OCI-LY3 (cell line): ENCODE data around the gene BMERB1.
"Not testable (repeated sequence)": the region's sequence is repeated elsewhere in the genome, so short reads cannot be mapped to it uniquely, and the experiment has no call there.

Source experiments
- H2AFZ ChIP-seq: fragments of 200-600, 300-600 bp; shearing (Covaris generic); 2 replicates; pipeline ENCODE4 v1.6.0; 2014; ENCODE audit warnings: antibody characterized with exemption, low read depth, low read length
- H3K27ac ChIP-seq: fragments of 200-600, 300-600 bp; sonication (generic); 2 replicates; pipeline ENCODE4 v1.5.1; 2014; ENCODE audit warnings: mild to moderate bottlenecking, low read length, moderate library complexity, mixed read lengths
- H3K27me3 ChIP-seq: fragments of 200-600, 300-600 bp; sonication (generic); 2 replicates; pipeline ENCODE4 v1.6.1; 2014; ENCODE audit warnings: low read depth, low read length, mixed read lengths
- H3K36me3 ChIP-seq: fragments of 200-600, 300-600 bp; sonication (generic); replicated peaks from 2 replicates; pipeline ENCODE3; 2014; ENCODE audit warnings: low read depth, low read length, mixed read lengths
- H3K4me1 ChIP-seq: fragments of 300-600, 200-600 bp; sonication (generic); 2 replicates; pipeline ENCODE4 v1.6.1; 2014; ENCODE audit warnings: low read length, mixed read lengths
- H3K4me2 ChIP-seq: fragments of 200-600, 300-600 bp; sonication (generic); 2 replicates; pipeline ENCODE4 v1.6.1; 2014; ENCODE audit warnings: low read length, mixed read lengths
- H3K4me3 ChIP-seq: fragments of 300-600, 200-600 bp; sonication (generic); 2 replicates; pipeline ENCODE4 v1.5.1; 2014; ENCODE audit warnings: antibody characterized with exemption, mild to moderate bottlenecking, low read length, moderate library complexity
- H3K79me2 ChIP-seq: fragments of 300-600, 200-600 bp; shearing (Covaris generic); 2 replicates; pipeline ENCODE4 v1.6.1; 2014; ENCODE audit warnings: mild to moderate bottlenecking, low read length, mixed read lengths
- H3K9ac ChIP-seq: fragments of 300-600, 200-600 bp; shearing (Covaris generic); 2 replicates; pipeline ENCODE4 v1.6.0; 2014; ENCODE audit warnings: mild to moderate bottlenecking, low read length, moderate library complexity
- H3K9me3 ChIP-seq: fragments of 200-600, 300-600 bp; shearing (Covaris generic); 2 replicates; pipeline ENCODE4 v1.6.1; 2014; ENCODE audit warnings: low read length, mixed read lengths; ENCODE audit not compliant: insufficient read depth
- H4K20me1 ChIP-seq: fragments of 200-600, 300-600 bp; sonication (generic); 2 replicates; pipeline ENCODE4 v1.6.1; 2016; ENCODE audit warnings: low read length, mixed read lengths; ENCODE audit not compliant: insufficient read depth
- EZH2phosphoT487 ChIP-seq: fragments of 200-600 bp; shearing (Covaris generic); IDR thresholded peaks from 2 replicates; pipeline ENCODE4 v1.6.1; 2018; ENCODE audit warnings: antibody characterized with exemption, mixed run types, low read depth
- TF ChIP-seq, protein P1 (sequence below): fragments of 200-600, 300-600 bp; sonication (generic); IDR thresholded peaks from 2 replicates; pipeline ENCODE4 v1.5.1; 2014; ENCODE audit warnings: antibody characterized with exemption, low read length, low read depth

Gene BMERB1

DNA sequence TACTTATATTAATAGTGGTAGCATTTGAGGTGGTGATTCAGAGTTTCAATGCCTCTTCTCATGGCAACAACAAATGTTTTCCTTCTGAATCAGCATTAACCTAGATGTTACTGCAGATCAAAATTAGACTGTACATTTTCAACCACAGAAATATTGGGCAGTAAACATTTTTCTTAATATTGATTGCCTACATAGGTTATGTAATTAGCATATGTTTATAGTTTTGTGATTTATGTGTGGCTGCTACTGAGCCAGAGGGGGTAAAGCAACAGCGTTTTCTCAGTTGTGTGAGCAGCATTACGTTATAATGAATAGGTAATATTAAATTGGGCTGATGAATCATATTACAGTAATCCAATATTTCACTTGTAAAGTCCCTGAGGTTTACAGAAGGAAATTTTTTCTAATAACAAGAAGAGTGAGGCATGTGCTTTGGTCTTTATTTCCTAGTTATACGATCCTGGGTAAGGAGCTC, 18.8 kb upstream of the BMERB1 start:
- Histone ChIP-seq H4K20me1 (no peaks in the 10 kb centered on the region), H3K9ac (no peak overlapping the region), H3K4me2 (no peak overlapping the region)

DNA sequence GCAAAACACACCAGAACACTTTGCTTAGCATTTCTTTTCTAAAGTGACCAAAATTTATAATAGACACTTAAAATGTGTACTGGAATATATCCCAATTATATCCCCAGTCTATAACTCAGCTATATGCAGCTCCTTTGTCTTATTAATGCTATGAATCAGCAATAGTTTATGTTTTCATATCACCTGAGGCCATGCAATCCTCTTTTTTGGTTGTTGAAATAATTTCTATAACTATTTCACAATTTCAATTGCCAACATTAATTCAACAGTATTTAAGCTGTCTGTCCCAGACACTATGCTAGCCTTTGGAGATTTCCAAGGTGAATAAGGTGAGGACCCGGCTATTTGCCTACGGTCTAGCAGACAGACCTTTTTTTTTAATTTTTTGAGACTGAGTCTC, 17.2 kb upstream of the BMERB1 start:
- Histone ChIP-seq H3K9ac (no peak overlapping the region), H3K4me2 (no peak overlapping the region), H3K36me3 (no peaks in the 10 kb centered on the region), H3K79me2 (no peaks in the 10 kb centered on the region), H3K27ac (no peak overlapping the region), H4K20me1 (no peaks in the 10 kb centered on the region), H3K27me3 (no peaks in the 10 kb centered on the region), H3K4me1 (no peaks in the 10 kb centered on the region), H3K4me3 (no peak overlapping the region), H3K9me3 (no peaks in the 10 kb centered on the region), H2AFZ (no peak overlapping the region)
- TF ChIP-seq EZH2phosphoT487 = no peak
- TF ChIP-seq, protein P1, sequence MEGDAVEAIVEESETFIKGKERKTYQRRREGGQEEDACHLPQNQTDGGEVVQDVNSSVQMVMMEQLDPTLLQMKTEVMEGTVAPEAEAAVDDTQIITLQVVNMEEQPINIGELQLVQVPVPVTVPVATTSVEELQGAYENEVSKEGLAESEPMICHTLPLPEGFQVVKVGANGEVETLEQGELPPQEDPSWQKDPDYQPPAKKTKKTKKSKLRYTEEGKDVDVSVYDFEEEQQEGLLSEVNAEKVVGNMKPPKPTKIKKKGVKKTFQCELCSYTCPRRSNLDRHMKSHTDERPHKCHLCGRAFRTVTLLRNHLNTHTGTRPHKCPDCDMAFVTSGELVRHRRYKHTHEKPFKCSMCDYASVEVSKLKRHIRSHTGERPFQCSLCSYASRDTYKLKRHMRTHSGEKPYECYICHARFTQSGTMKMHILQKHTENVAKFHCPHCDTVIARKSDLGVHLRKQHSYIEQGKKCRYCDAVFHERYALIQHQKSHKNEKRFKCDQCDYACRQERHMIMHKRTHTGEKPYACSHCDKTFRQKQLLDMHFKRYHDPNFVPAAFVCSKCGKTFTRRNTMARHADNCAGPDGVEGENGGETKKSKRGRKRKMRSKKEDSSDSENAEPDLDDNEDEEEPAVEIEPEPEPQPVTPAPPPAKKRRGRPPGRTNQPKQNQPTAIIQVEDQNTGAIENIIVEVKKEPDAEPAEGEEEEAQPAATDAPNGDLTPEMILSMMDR = no peak

More for the DNA sequence above, 18.8 kb upstream of the BMERB1 start:
- Histone ChIP-seq H3K4me1 (no peaks in the 10 kb centered on the region), H3K79me2 (no peaks in the 10 kb centered on the region), H3K9me3 (no peaks in the 10 kb centered on the region), H3K4me3 (no peak overlapping the region), H3K36me3 (no peaks in the 10 kb centered on the region), H3K27me3 (no peaks in the 10 kb centered on the region), H2AFZ (no peak overlapping the region), H3K27ac (no peak overlapping the region)
- no peak for TF ChIP-seq EZH2phosphoT487
- TF ChIP-seq, protein P1 = no peak

DNA sequence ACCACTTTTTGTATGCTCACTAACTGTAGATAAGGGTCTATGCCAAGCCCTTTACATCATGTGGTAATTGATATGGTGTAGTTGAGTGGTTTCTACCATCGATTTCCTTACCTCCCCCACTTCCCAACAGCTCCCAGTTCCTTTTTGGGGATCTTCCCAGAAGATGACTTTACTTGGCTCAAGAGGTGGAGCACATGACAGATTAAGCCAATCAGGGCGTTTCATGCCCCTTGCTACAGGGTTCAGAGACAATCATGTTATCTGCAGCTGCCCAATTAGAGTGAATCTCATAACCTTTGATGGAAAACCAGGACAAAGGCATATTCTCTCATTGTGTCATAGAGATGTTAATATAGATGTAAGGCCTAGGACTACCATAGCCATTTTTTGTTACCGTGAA, 16.2 kb upstream of the BMERB1 start:
- Histone ChIP-seq H3K27ac (no peak overlapping the region), H3K79me2 (no peaks in the 10 kb centered on the region), H2AFZ (no peak overlapping the region), H3K4me3 (no peak overlapping the region), H3K4me1 (no peaks in the 10 kb centered on the region), H3K4me2 (no peak overlapping the region), H3K36me3 (no peaks in the 10 kb centered on the region), H3K9ac (no peak overlapping the region), H4K20me1 (no peaks in the 10 kb centered on the region), H3K9me3 (no peaks in the 10 kb centered on the region), H3K27me3 (no peaks in the 10 kb centered on the region)
- TF ChIP-seq, protein P1 = no peak
- TF ChIP-seq EZH2phosphoT487 = no peak

DNA sequence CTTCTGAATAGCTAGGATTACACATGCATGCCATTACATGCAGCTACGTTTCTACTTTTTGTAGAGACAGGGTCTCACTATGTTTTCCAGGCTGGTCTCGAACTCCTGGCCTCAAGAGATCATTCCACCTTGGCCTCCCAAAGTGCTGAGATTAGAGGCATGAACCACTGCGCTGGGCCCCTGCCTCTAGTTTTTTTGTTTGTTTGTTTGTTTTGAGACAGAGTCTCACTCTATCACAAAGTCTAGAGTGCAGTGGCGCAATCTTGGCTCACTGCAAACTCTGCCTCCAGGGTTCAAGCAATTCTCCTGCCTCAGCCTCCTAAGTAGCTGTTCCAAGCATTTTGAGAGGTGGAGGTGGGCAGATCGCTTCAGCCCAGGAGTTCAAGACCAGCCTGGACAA, 12.7 kb upstream of the BMERB1 start:
- H2AFZ ChIP-seq, H4K20me1 ChIP-seq, H3K9me3 ChIP-seq, H3K9ac ChIP-seq, H3K4me3 ChIP-seq, H3K4me2 ChIP-seq, H3K4me1 ChIP-seq, H3K36me3 ChIP-seq, H3K79me2 ChIP-seq, H3K27me3 ChIP-seq, H3K27ac ChIP-seq: not testable (repeated sequence)

DNA sequence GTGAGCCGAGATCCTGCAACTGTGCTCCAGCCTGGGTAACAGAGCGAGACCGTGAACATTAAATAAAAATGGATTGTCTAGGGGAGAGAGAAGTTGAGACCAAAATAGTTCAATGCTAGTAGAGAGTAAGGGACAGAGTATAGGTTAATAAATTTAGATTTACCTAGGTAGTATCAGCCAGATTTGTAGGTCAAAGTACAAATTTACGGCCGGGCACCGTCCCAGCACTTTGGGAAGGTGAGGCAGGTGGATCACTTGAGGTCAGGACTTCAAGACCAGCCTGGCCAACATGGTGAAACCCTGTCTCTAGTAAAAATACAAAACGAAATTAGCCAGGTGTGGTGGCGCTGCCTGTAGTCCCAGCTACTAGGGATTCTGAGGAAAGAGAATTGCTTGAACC, 12.2 kb upstream of the BMERB1 start:
- Histone ChIP-seq H3K36me3 (no peaks in the 10 kb centered on the region), H3K4me1 (no peaks in the 10 kb centered on the region), H3K79me2 (no peaks in the 10 kb centered on the region), H4K20me1 (no peaks in the 10 kb centered on the region), H3K9ac (no peak overlapping the region), H2AFZ (no peak overlapping the region), H3K27ac (no peak overlapping the region), H3K27me3 (0 out of 2 replicates have a peak, but pooled peaks cover 4% of the 10 kb centered on the region), H3K9me3 (no peaks in the 10 kb centered on the region), H3K4me3 (no peak overlapping the region), H3K4me2 (no peak overlapping the region)
- TF ChIP-seq EZH2phosphoT487 = no peak
- TF ChIP-seq, protein P1 = no peak
